Activated CD4-positive, CD25-positive, alpha-beta regulatory T cell treated with anti-CD3 and anti-CD28 coated beads, Interleukin-2, amount 50 U/mL, for 16 hours (primary cell): Measurements from ENCODE around the gene C9orf152.
"Not testable (repeated sequence)": the region's sequence is repeated elsewhere in the genome, so short reads cannot be mapped to it uniquely, and the experiment has no call there.

Source experiments
- DNase-seq: peaks from one replicate; pipeline ENCODE4 v3.0.0-alpha.2; 2020; ENCODE audit warnings: low read depth, low spot score

The C9orf152 gene, protein sequence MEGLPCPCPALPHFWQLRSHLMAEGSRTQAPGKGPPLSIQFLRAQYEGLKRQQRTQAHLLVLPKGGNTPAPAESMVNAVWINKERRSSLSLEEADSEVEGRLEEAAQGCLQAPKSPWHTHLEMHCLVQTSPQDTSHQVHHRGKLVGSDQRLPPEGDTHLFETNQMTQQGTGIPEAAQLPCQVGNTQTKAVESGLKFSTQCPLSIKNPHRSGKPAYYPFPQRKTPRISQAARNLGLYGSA

DNA sequence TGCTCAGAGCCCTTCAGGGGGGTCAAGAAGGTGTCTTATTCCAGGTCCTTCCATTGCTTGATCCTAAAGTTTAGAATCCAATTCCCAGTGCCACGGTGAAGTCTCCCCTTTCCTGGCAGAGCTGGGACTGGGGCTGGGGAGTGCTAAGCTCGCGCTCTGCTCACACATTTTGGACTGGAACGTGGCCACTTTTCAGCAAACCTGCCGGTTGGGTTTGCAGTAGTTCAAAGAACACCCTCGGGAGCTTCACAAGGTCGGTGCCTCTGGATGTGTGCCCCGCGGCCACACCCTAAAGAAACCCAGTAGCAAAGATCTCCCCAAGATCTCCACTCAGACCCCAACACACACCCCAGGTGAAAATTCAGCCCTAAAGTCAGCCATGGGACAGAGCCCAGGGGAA lies at the start of gene C9orf152:
TSS of gene C9orf152 (minus strand) at position 129 of the 400 bp plus-strand sequence. CDS start 580 bp downstream, outside the sequence.
- no peak for DNase-seq

GRCh38 chr9:110257097-110257841 lies 49.3 kb upstream of the C9orf152 start:
- no peak for DNase-seq

DNA sequence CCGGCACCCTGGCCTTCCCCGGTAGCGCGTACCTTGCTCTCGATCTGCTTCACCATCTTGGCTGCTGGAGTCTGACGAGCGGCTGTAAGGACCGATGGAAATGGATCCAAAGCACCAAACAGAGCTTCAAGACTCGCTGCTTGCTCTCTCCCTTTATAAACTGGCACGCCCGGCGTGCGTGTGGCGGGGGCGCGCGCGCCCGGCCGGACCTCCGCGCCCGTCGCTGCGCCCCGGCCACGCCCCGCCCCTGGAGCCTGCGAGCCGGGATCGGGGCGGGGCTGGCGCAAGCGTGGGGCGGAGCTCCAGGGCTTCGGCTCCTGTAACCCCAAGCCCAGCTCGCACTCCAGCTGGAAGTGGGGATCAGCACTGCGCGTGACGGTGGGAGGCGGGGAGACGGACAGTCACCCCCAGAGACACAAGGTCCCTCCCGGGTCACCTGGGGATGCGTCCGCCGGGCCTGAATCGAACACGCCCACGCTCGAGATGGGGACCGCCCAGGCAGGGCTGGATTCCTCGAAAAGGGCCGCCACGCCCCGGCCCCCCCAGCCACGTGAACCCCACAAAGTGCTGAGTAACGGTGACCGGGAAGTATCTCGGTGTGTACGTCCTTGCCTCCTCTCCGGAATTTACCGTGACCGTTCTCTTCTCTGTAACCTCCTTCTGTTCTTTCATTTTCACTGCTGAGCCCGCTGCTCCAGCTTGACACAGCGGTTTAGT lies 48.6 kb upstream of the C9orf152 start, which contains the start of gene TXN:
TSS of gene TXN (minus strand) at position 128 of the 717 bp plus-strand sequence. CDS start at position 56, 72 bp downstream.
- DNase-seq = peak; percentile 72

GRCh38 chr9:110255463-110256379 lies 47.8 kb upstream of the C9orf152 start:
- DNase-seq = peak; percentile 7

- DNase-seq = no peak
These were observed 47.1 kb upstream of the C9orf152 start for GRCh38 chr9:110255034-110255462.

- no peak for DNase-seq
These were observed 46.5 kb upstream of the C9orf152 start for GRCh38 chr9:110254500-110254899.

GRCh38 chr9:110252509-110253139 lies 44.7 kb upstream of the C9orf152 start:
- no peak for DNase-seq

- not testable (repeated sequence) for DNase-seq
These were observed 43.8 kb upstream of the C9orf152 start for GRCh38 chr9:110251770-110252169.

DNA sequence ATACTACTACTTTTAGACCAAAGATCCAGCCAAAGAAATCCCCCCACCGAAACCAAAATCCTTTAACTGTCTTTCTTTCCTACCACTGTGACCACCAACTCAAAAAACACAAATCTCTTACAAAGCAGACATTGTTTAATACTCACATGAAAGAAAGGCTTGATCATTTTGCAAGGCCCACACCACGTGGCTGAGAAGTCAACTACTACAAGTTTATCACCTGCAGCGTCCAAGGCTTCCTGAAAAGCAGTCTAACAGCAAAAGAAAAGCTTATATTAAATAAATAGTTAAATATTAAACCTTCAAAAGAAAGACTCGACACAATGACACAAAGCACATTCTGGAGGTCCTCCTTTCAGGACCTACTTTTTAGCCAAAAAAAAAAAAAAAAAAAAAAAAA lies 43.3 kb upstream of the C9orf152 start:
- no peak for DNase-seq

DNA sequence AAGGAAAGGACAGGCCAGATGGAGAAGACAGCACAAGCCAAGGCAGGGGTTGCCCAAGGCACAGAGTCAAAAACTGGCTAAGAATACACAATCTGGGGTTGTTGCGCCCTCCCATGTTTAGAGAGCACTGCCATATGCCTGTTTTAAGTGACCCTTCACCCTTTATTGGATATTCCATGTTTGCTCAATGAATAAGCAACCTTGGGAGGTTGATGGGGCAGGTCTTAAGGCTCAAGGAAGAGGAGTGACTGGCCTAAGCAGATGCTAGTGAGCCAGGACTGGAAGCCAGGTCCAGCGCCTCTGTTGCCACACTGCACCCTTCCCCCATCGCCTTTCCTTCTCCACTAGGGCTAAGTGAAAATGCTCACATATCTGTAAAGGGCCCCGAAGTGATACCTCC lies 41.6 kb upstream of the C9orf152 start:
- no peak for DNase-seq

DNA sequence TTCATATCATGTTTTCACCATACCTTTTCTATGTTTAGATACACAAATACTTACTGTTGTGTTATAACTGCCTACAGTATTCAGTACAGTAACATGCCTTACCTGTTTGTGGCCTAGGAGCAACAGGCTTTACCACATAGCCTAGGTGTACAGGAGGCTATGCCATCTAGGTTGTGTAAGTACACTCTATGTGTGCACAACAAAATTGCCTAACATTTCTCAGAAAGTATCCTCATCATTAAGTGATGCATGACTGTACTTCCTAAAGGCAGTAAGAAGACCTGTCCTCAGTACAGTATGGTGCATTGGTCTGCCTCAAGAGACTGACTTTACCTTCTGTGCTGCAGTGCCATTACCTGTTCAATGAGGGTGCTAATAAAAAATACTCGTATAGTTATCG lies 40.4 kb upstream of the C9orf152 start:
- no peak for DNase-seq

DNA sequence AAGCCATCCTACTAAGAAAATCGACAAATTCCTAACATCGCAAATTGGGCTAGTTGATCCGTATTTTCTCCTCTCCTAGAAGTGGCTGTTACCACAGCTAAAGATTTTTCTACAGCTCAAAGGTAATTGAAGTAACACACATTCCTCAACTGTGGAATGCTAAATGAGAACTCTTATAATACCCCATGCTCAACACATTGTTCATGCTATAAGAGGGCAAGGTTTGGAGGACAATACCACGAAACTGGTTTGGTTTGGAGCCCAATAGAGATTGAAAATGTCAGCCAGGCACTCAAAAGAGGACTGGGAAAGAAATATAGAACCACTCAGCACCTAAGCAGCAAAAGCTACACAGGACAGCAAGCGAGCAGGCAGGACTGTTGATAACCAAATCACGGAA lies 38.3 kb upstream of the C9orf152 start:
- no peak for DNase-seq

- DNase-seq = no peak
These were observed 36.7 kb upstream of the C9orf152 start for GRCh38 chr9:110244616-110245015.

DNA sequence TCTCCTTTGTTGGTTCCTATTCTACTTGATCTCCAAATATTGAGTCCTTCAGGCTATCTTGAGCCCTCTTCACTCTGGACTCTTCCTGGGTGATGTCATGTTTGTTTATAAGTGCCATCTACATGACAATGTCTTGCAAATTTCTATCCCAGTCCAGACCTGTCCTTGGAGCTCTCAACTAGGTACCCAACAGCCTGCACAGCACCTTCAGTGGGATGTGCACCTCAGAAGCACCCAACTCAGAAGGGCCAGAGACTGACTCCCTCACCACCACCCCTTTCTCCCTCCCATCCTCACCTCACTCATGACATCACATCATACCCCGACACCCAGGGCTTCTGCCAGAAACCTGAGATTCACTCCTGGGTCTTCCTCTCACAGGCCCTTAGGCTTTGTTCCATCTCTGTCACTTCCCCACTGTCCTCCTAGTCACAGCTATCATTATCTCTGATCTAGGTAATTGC lies 33.9 kb upstream of the C9orf152 start:
- DNase-seq = no peak

DNA sequence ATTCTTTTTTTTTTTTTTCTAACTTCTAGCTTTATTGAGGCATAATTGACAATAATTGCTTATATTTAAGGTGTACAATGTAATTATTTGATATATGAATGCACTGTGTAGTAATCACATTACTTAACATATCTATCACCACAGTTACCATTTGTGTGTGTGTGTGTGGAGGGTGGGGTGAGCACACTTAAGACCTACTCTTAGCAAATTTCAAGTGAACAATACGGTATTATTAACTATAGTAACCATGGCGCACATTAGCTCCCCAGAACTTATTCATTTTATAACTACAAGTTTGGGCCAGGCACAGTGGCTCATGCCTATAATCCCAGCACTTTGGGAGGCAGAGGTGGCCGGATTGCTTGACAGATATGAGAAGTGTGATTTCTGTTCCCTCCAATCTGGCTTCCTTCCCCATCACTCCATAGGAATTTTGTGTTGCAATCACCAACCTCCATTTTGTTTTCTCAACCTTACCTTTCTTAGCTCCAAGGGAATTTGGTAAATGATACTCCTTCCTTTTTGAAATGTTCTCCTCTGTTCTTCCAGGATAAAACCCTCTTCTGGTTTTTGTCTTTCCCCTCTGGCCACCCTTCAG lies 33.4 kb upstream of the C9orf152 start:
- DNase-seq = no peak

- DNase-seq = no peak
These were observed 32.2 kb upstream of the C9orf152 start for GRCh38 chr9:110240198-110240597.

DNA sequence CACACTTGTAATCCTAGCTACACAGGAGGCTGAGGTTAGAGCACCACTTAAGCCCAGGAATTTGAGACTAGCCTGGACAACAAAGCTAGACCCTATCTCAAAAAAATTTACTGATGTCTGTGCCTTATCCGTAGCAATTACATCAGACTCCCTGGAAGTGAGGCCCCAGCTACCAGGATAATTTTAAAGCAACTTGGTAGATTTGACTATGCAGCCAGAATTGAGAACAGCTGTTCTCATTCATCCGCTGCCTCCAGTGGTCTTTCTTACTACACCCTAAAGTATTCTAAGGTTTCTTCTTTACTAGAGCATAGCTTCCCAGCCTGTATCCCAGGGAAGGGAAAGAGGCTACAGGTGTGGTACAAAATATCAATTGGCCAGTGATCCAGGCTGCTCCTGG lies 20.4 kb upstream of the C9orf152 start:
- no peak for DNase-seq

GRCh38 chr9:110224583-110224982 lies 16.6 kb upstream of the C9orf152 start:
- DNase-seq = no peak

DNA sequence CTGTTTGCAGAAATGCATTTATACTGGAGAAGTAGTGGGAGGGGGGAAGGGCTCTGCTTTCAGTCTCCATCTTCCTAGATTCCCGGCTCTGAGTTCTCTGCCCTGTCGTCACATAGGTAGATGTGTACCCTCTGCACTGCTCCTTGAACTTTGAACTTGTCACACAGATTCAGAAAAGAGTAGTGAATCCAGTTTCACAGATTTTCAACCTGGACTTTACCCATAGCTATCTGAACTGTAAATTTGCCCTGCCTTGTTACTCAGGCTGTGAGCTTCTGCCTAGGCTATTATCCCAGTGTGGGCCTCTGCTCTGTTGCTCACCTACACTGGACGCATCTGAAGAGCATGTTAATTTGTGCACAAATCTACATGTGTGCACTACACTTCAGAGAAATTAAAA lies 12.8 kb upstream of the C9orf152 start:
- DNase-seq = no peak

DNA sequence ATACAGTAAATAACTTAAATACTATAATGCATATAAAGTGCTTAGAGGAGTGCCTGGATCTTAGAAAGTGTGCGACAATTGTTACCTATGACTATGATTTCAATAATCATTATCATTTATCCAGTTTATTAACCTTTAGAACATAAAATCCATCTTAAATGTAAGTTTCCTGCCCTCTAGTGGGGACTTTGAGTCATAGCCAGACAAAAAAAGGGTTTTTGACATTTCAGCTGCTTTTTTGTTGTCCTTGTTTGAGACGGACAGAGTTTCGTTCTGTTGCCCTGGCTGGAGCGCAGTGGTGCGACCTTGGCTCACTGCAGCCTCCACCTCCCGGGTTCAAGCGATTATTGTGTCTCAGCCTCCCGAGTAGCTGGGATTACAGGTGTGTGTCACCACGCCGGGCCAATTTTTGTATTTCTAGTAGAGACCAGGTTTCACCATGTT lies 9.7 kb upstream of the C9orf152 start:
- no peak for DNase-seq
